Stimulated activated CD4-positive, alpha-beta T cell treated with anti-CD3 and anti-CD28 coated beads, Interleukin-12 subunit alpha, Interleukin-12 subunit beta, amount 100 ng/mL, for 24 hours (primary cell): ENCODE data around the gene KCNH8.

Experiments used
- DNase-seq, 2 experiments: peaks; one replicate each; pipeline ENCODE4 v3.0.0-alpha.2; 2020; ENCODE audit warnings: low read depth in 2 of 2

The KCNH8 gene

GRCh38 chr3:19485267-19485666, 337.0 kb downstream of the KCNH8 start:
- no peak for DNase-seq

GRCh38 chr3:19487386-19487785, 339.1 kb downstream of the KCNH8 start:
- no peak for DNase-seq

GRCh38 chr3:19488939-19489338, 340.6 kb downstream of the KCNH8 start:
- no peak for DNase-seq

GRCh38 chr3:19489936-19490335, 341.6 kb downstream of the KCNH8 start:
- DNase-seq = no peak

GRCh38 chr3:19506171-19506570, 357.9 kb downstream of the KCNH8 start:
- no peak for DNase-seq

- DNase-seq = no peak
Observed at GRCh38 chr3:19522305-19522704, 374.0 kb downstream of the KCNH8 start.

- DNase-seq = no peak
Observed at GRCh38 chr3:19526071-19526470, 377.8 kb downstream of the KCNH8 start.

- no peak for DNase-seq
Observed at GRCh38 chr3:19527746-19528145, 379.4 kb downstream of the KCNH8 start.

GRCh38 chr3:19531426-19531825, 383.1 kb downstream of the KCNH8 start:
- DNase-seq = no peak

GRCh38 chr3:19539518-19540392, 391.4 kb downstream of the KCNH8 start:
- no peak for DNase-seq

- no peak for DNase-seq
Observed at GRCh38 chr3:19540464-19540863, 392.2 kb downstream of the KCNH8 start.

- DNase-seq = no peak
Observed at GRCh38 chr3:19541284-19541683, 393.0 kb downstream of the KCNH8 start.

GRCh38 chr3:19543212-19543841, 395.0 kb downstream of the KCNH8 start:
- DNase-seq = no peak

GRCh38 chr3:19547665-19548464, 399.6 kb downstream of the KCNH8 start:
- no peak for DNase-seq

GRCh38 chr3:19559724-19560442, 411.6 kb downstream of the KCNH8 start:
- no peak for DNase-seq

GRCh38 chr3:19573644-19574043, 425.3 kb downstream of the KCNH8 start:
- DNase-seq = no peak

GRCh38 chr3:19574268-19574667, 426.0 kb downstream of the KCNH8 start:
- DNase-seq = no peak

GRCh38 chr3:19576343-19576742, 428.0 kb downstream of the KCNH8 start:
- DNase-seq = no peak
